Measurements from ENCODE around the gene MAL. TPM values are rescaled to one million over a fixed set of nuclear protein-coding genes. Genes with fewer than 3 reads are reported as not detected.

The MAL gene
- total RNA-seq, 1 donor from 2014 or later: 9.6 TPM

GRCh38 chr2:95006588-95006987 is 18.9 kb upstream of the MAL start:
- no peak for TF ChIP-seq CTCF (IDR thresholded peaks at IDR 0.05; ENCODE audit: insufficient read depth, low read length, poor library complexity, severe bottlenecking)
- Histone ChIP-seq H3K36me3 (ENCODE audit: control insufficient read depth, insufficient read depth, low read length) (no peaks in the 10 kb centered on the region), H3K27me3 (ENCODE audit: control insufficient read depth, insufficient read depth, low read length) (no peaks in the 10 kb centered on the region), H3K4me3 (ENCODE audit: low read depth, low read length) (no peak overlapping the region)
- DNase-seq (ENCODE audit: low read depth): no peak

- Histone ChIP-seq H3K27me3 (ENCODE audit: control insufficient read depth, insufficient read depth, low read length) (no peaks in the 10 kb centered on the region), H3K36me3 (ENCODE audit: control insufficient read depth, insufficient read depth, low read length) (no peaks in the 10 kb centered on the region), H3K4me3 (ENCODE audit: low read depth, low read length) (no peak overlapping the region)
- TF ChIP-seq CTCF (IDR thresholded peaks at IDR 0.05; ENCODE audit: insufficient read depth, low read length, poor library complexity, severe bottlenecking): no peak
- no peak for DNase-seq (ENCODE audit: low read depth)
These were observed 18.4 kb upstream of the MAL start for GRCh38 chr2:95007031-95007609.

DNA sequence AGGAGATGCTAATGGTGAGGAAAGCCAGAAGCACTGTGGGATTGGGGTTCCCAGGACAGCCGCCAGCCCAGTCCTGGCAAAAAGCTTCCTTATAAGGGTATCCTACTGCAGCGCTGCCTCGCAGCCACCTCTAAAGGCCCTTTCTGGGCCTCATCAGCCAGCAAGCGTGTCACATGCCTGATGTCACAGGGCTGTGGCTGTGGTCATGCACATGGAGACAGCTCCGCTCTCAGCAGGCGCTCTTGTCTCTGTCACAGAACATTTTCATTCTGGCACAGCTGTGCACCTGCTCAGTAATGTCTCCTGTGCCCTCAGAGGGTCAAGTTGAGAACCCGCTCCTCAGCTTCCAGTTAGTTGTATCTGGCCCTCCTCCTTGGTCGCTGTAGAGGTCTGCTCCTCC is 17.7 kb upstream of the MAL start:
- Histone ChIP-seq H3K27me3 (ENCODE audit: control insufficient read depth, insufficient read depth, low read length) (no peaks in the 10 kb centered on the region), H3K4me3 (ENCODE audit: low read depth, low read length) (no peak overlapping the region), H3K36me3 (ENCODE audit: control insufficient read depth, insufficient read depth, low read length) (no peaks in the 10 kb centered on the region)
- TF ChIP-seq CTCF (IDR thresholded peaks at IDR 0.05; ENCODE audit: insufficient read depth, low read length, poor library complexity, severe bottlenecking): no peak
- no peak for DNase-seq (ENCODE audit: low read depth)

GRCh38 chr2:95008306-95008705 is 17.2 kb upstream of the MAL start:
- DNase-seq (ENCODE audit: low read depth): no peak
- no peaks in the 10 kb centered on the region for H3K27me3 ChIP-seq (ENCODE audit: control insufficient read depth, insufficient read depth, low read length)
- H3K36me3 ChIP-seq (ENCODE audit: control insufficient read depth, insufficient read depth, low read length): no peaks in the 10 kb centered on the region
- no peak for TF ChIP-seq CTCF (IDR thresholded peaks at IDR 0.05; ENCODE audit: insufficient read depth, low read length, poor library complexity, severe bottlenecking)
- no peak overlapping the region for H3K4me3 ChIP-seq (ENCODE audit: low read depth, low read length)

GRCh38 chr2:95008996-95009395 is 16.5 kb upstream of the MAL start:
- TF ChIP-seq CTCF (IDR thresholded peaks at IDR 0.05; ENCODE audit: insufficient read depth, low read length, poor library complexity, severe bottlenecking): no peak
- Histone ChIP-seq H3K36me3 (ENCODE audit: control insufficient read depth, insufficient read depth, low read length) (no peaks in the 10 kb centered on the region), H3K4me3 (ENCODE audit: low read depth, low read length) (no peak overlapping the region), H3K27me3 (ENCODE audit: control insufficient read depth, insufficient read depth, low read length) (no peaks in the 10 kb centered on the region)
- no peak for DNase-seq (ENCODE audit: low read depth)

DNA sequence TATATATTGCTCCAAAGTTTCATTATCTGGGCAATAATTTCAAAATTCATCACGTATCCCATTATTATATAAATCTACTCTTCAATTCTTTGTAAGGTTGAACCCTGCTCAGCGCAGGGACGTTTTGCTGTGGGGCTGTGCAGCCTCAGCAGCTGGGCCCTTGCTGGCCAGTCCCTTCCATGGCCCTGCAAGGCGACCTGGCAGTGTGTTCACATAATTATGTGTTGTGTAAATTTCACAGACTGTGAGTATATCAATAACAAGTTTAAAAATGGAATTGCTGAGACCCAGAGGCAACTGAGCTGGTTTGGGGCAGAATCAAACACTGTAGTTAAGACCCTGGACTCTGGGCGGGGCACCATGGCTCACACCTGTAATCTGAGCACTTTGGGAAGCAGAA is 16.1 kb upstream of the MAL start:
- H3K27me3 ChIP-seq (ENCODE audit: control insufficient read depth, insufficient read depth, low read length): no peaks in the 10 kb centered on the region
- no peak for DNase-seq (ENCODE audit: low read depth)
- no peak for TF ChIP-seq CTCF (IDR thresholded peaks at IDR 0.05; ENCODE audit: insufficient read depth, low read length, poor library complexity, severe bottlenecking)
- H3K4me3 ChIP-seq (ENCODE audit: low read depth, low read length): no peak overlapping the region
- no peaks in the 10 kb centered on the region for H3K36me3 ChIP-seq (ENCODE audit: control insufficient read depth, insufficient read depth, low read length)

Data from kidney epithelial cell (primary cell).